Measurements from ENCODE around the gene RNF168. TPM values are rescaled to one million over a fixed set of nuclear protein-coding genes. Genes with fewer than 3 reads are reported as not detected.
A peak's percentile ranks its signal among the peaks of the same experiment; 100 is the strongest.
"Not testable (repeated sequence)": the region's sequence is repeated elsewhere in the genome, so short reads cannot be mapped to it uniquely, and the experiment has no call there.

RNF168 gene
- total RNA-seq, 1 donor from 2014 or later, result 16.0 TPM

GRCh38 chr3:196431181-196432136 is 72.1 kb downstream of the RNF168 start:
- no peaks in the 10 kb centered on the region for H3K27me3 ChIP-seq
- no peaks in the 10 kb centered on the region for H3K9me3 ChIP-seq
- H3K27ac ChIP-seq, result peak overlapping the region; percentile 87 to 96
- peaks cover 0 to 2% of the 10 kb centered on the region in 2 donors for H3K36me3 ChIP-seq
- peak overlapping the region; percentile 87 to 96 for H3K4me3 ChIP-seq
- DNase-seq (ENCODE audit: low spot score in 2 of 2), result peak in 1 of 2 donors; percentile 65
- H3K4me1 ChIP-seq, result peaks cover 0 to 6% of the 10 kb centered on the region in 2 donors
- intact Hi-C loops (cut with DNase I), result loop anchor here (1.0 to 5.0 kb wide), 4 partner anchors 72 to 144 kb away; partner anchors contain the start of genes DYNLT2B, FBXO45, PCYT1A and RNF168
- TF ChIP-seq CTCF (IDR thresholded peaks at IDR 0.05), result no peak

- intact Hi-C loops (cut with DNase I), result no loop called here
- DNase-seq (ENCODE audit: low spot score in 2 of 2), result peak in 1 of 2 donors; percentile 18
- TF ChIP-seq CTCF (IDR thresholded peaks at IDR 0.05), result no peak
- H3K36me3 ChIP-seq, result peaks cover 0 to 2% of the 10 kb centered on the region in 2 donors
- no peak overlapping the region for H3K27ac ChIP-seq
- peaks cover 0 to 6% of the 10 kb centered on the region in 2 donors for H3K4me1 ChIP-seq
- H3K9me3 ChIP-seq, result no peaks in the 10 kb centered on the region
- no peak overlapping the region for H3K4me3 ChIP-seq
- H3K27me3 ChIP-seq, result no peaks in the 10 kb centered on the region
Measured at GRCh38 chr3:196428041-196428440, 75.5 kb downstream of the RNF168 start.

GRCh38 chr3:196424421-196424820 is 79.1 kb downstream of the RNF168 start:
- H3K27ac ChIP-seq; H3K36me3 ChIP-seq; H3K4me3 ChIP-seq; intact Hi-C loops (cut with DNase I); H3K4me1 ChIP-seq; H3K9me3 ChIP-seq; DNase-seq (ENCODE audit: low spot score in 2 of 2); H3K27me3 ChIP-seq: not testable (repeated sequence)

- H3K27ac ChIP-seq, result peak overlapping the region; percentile 4 to 15
Measured at GRCh38 chr3:196423044-196423781, 80.4 kb downstream of the RNF168 start.

GRCh38 chr3:196421668-196422067 is 81.9 kb downstream of the RNF168 start:
- H3K27ac ChIP-seq; H3K36me3 ChIP-seq; intact Hi-C loops (cut with DNase I); H3K4me1 ChIP-seq; H3K27me3 ChIP-seq; H3K9me3 ChIP-seq; DNase-seq (ENCODE audit: low spot score in 2 of 2); H3K4me3 ChIP-seq: not testable (repeated sequence)

More at GRCh38 chr3:196423044-196423781, 80.4 kb downstream of the RNF168 start:
- no peak for TF ChIP-seq CTCF (IDR thresholded peaks at IDR 0.05)
- no peaks in the 10 kb centered on the region for H3K9me3 ChIP-seq
- no peak for DNase-seq (ENCODE audit: low spot score in 2 of 2)
- peaks cover 0 to 6% of the 10 kb centered on the region in 2 donors for H3K4me1 ChIP-seq
- H3K27me3 ChIP-seq, result no peaks in the 10 kb centered on the region
- intact Hi-C loops (cut with DNase I), result no loop called here
- H3K4me3 ChIP-seq, result no peak overlapping the region
- H3K36me3 ChIP-seq, result peaks cover 0 to 2% of the 10 kb centered on the region in 2 donors

GRCh38 chr3:196419386-196419785 is 84.2 kb downstream of the RNF168 start:
- Histone ChIP-seq H3K4me1 (peaks cover 0 to 6% of the 10 kb centered on the region in 2 donors), H3K27me3 (no peaks in the 10 kb centered on the region), H3K9me3 (no peaks in the 10 kb centered on the region), H3K4me3 (no peak overlapping the region), H3K36me3 (no peaks in the 10 kb centered on the region), H3K27ac (no peak overlapping the region)
- intact Hi-C loops (cut with DNase I), result no loop called here
- TF ChIP-seq CTCF (IDR thresholded peaks at IDR 0.05), result no peak
- DNase-seq (ENCODE audit: low spot score in 2 of 2), result no peak

Other genes starting within 250 kb of the RNF168 start
- gene PCYT1A, start 216.0 kb downstream of the RNF168 start, total RNA-seq, result 30.7 TPM
- gene DYNLT2B, start 185.5 kb downstream of the RNF168 start, total RNA-seq, result not detected
- gene TM4SF19, start 165.4 kb downstream of the RNF168 start, total RNA-seq, result not detected
- gene UBXN7, start 71.3 kb downstream of the RNF168 start, total RNA-seq, result 7.2 TPM
- gene SMCO1, start 11.6 kb upstream of the RNF168 start, total RNA-seq, result not detected
- 0.21 TPM for gene WDR53, start 64.8 kb upstream of the RNF168 start, total RNA-seq
- gene FBXO45, start 64.9 kb upstream of the RNF168 start, total RNA-seq, result 0.64 TPM
- gene NRROS, start 135.9 kb upstream of the RNF168 start, total RNA-seq, result 22.6 TPM
- 2.6 TPM for gene CEP19, start 208.5 kb upstream of the RNF168 start, total RNA-seq
- gene PIGX, start 208.6 kb upstream of the RNF168 start, total RNA-seq, result 47.7 TPM
- 24.4 TPM for gene PAK2, start 236.1 kb upstream of the RNF168 start, total RNA-seq

All from ascending aorta (tissue), 2 donors.